NCI-H1092 treated with DMSO at 0.1 percent for 48 hours (cell line): ENCODE data around the gene PBX4.
A peak's percentile ranks its signal among the peaks of the same experiment; 100 is the strongest.

ENCODE experiments used
- DNase-seq: peaks from one replicate; lab custom pipeline; 2025; lab: John Stamatoyannopoulos, UW

The PBX4 gene

GRCh38 chr19:19554074-19555023, 64.1 kb downstream of the PBX4 start:
- peak; percentile 1 for DNase-seq

GRCh38 chr19:19553670-19554069, 64.8 kb downstream of the PBX4 start:
- DNase-seq, result no peak

GRCh38 chr19:19552798-19553197, 65.7 kb downstream of the PBX4 start:
- DNase-seq, result no peak

- no peak for DNase-seq
These were observed 66.7 kb downstream of the PBX4 start for GRCh38 chr19:19551853-19552192.

- DNase-seq, result no peak
These were observed 67.3 kb downstream of the PBX4 start for GRCh38 chr19:19550972-19551852.

GRCh38 chr19:19550485-19550929, 68.0 kb downstream of the PBX4 start:
- no peak for DNase-seq

GRCh38 chr19:19549804-19550464, 68.6 kb downstream of the PBX4 start:
- DNase-seq, result no peak

GRCh38 chr19:19548915-19549759, 69.3 kb downstream of the PBX4 start:
- DNase-seq, result no peak

- DNase-seq, result no peak
These were observed 70.7 kb downstream of the PBX4 start for GRCh38 chr19:19547674-19548336.

- no peak for DNase-seq
These were observed 71.7 kb downstream of the PBX4 start for GRCh38 chr19:19546751-19547162.

GRCh38 chr19:19545707-19546106, 72.8 kb downstream of the PBX4 start:
- DNase-seq, result no peak

- DNase-seq, result no peak
These were observed 73.4 kb downstream of the PBX4 start for GRCh38 chr19:19544954-19545591.

- DNase-seq, result no peak
These were observed 74.1 kb downstream of the PBX4 start for GRCh38 chr19:19544257-19544953.

- DNase-seq, result no peak
These were observed 74.8 kb downstream of the PBX4 start for GRCh38 chr19:19543640-19544039.

GRCh38 chr19:19543101-19543500, 75.4 kb downstream of the PBX4 start:
- DNase-seq, result no peak

- no peak for DNase-seq
These were observed 76.0 kb downstream of the PBX4 start for GRCh38 chr19:19542507-19542906.

GRCh38 chr19:19541616-19542015, 76.9 kb downstream of the PBX4 start:
- DNase-seq, result no peak

GRCh38 chr19:19540715-19541515, 77.6 kb downstream of the PBX4 start:
- no peak for DNase-seq
